ENCODE results near the gene SLC37A2. TPM values are rescaled to one million over a fixed set of nuclear protein-coding genes. Genes with fewer than 3 reads are reported as not detected.
A peak's percentile ranks its signal among the peaks of the same experiment; 100 is the strongest.

The SLC37A2 gene
- total RNA-seq, 1 experiment from 2014 or later, result 13.8 TPM

DNA sequence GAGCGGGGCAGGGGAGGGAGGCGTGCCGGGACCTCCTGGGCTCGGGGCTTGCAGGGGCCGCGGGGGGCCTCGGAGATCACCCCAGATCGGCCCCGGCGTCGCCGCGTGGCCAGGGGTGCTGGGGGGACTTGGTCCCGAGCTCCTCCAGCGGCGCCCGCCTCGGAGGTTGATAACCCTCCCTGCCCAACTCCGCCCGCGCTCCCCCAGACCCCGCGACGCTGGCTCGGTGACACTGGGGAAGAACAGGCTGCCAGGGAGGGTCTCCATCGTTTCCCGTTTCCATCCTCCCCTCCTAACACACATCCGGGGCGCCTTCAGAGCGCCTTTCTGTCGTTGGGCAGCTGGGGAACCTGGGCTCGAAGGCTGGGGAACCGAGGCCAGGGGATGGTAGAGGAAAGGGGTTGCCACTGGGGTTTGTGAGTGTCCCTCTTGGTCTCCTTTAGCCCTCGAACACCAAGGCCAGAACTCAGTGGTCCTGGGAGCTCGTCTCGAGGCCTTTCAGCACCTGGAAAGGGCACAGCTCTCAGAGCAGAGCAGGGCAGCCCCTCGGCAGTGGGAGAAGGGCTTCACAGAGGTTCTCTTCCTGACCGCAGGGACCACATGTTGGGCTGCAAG lies 431 bp downstream of the SLC37A2 start:
- Histone ChIP-seq H3K27me3 (replicated peaks; ENCODE audit: control insufficient read depth, insufficient read depth, low read length) (no peaks in the 10 kb centered on the region), H3K4me3 (ENCODE audit: low read depth, low read length) (peak overlapping the region; percentile 56), H3K36me3 (ENCODE audit: control insufficient read depth, insufficient read depth, low read length) (no peaks in the 10 kb centered on the region), H3K9me3 (peaks cover 3% of the 10 kb centered on the region; the same call in 1 of the 2 replicates), H3K4me1 (peaks cover 9% of the 10 kb centered on the region)
- intact Hi-C loops (cut with micrococcal nuclease; ENCODE audit: unreplicated experiment), result loop anchor here (1.0 to 5.0 kb wide), 4 partner anchors 8 to 101 kb away; partner anchors contain the start of gene TMEM218
- Mint-ChIP-seq H3K9me3 (ENCODE audit: unreplicated experiment) (no peaks in the 10 kb centered on the region), H3K4me1 (ENCODE audit: low read depth, unreplicated experiment) (peaks cover 2% of the 10 kb centered on the region), H3K27ac (ENCODE audit: unreplicated experiment) (no peak overlapping the region), H3K36me3 (ENCODE audit: insufficient read depth, unreplicated experiment) (no peaks in the 10 kb centered on the region), H3K27me3 (ENCODE audit: insufficient read depth, unreplicated experiment) (peaks cover 3% of the 10 kb centered on the region), H3K4me3 (ENCODE audit: unreplicated experiment) (peak overlapping the region; percentile 84)
- no peak for TF ChIP-seq CTCF (IDR thresholded peaks at IDR 0.05; ENCODE audit: insufficient read depth in 1 of 2, low read depth in 1 of 2, low read length in 1 of 2, severe bottlenecking in 1 of 2, unreplicated experiment in 1 of 2)
- BruUV-seq (replicated peaks), result no TSS peak
- POLR2A ChIA-PET, result no interaction called here
- peak in 1 of 2 experiments; percentile 42 for DNase-seq
- CTCF ChIA-PET, result interaction anchor here (0.6 to 1.2 kb wide), 6 partner anchors 9 to 453 kb away, joined by 3 to 4 read pairs (median 3); no protein-coding TSS in a partner anchor

- H3K27me3 Mint-ChIP-seq (ENCODE audit: insufficient read depth, unreplicated experiment), result peaks cover 3% of the 10 kb centered on the region
- TF ChIP-seq CTCF (IDR thresholded peaks at IDR 0.05; ENCODE audit: insufficient read depth in 1 of 2, low read depth in 1 of 2, low read length in 1 of 2, severe bottlenecking in 1 of 2, unreplicated experiment in 1 of 2), result no peak
- POLR2A ChIA-PET, result no interaction called here
- peak overlapping the region; percentile 84 for H3K4me3 Mint-ChIP-seq (ENCODE audit: unreplicated experiment)
- BruUV-seq (replicated peaks), result TSS peak; percentile 37
- intact Hi-C loops (cut with micrococcal nuclease; ENCODE audit: unreplicated experiment), result loop anchor here (5.0 kb wide), 1 partner anchor 102 kb away; no protein-coding TSS in a partner anchor
- Histone ChIP-seq H3K4me1 (peaks cover 6% of the 10 kb centered on the region; the same call in 1 of the 2 replicates), H3K36me3 (ENCODE audit: control insufficient read depth, insufficient read depth, low read length) (no peaks in the 10 kb centered on the region), H3K27me3 (replicated peaks; ENCODE audit: control insufficient read depth, insufficient read depth, low read length) (no peaks in the 10 kb centered on the region), H3K9me3 (peaks cover 2% of the 10 kb centered on the region; the same call in 1 of the 2 replicates), H3K4me3 (ENCODE audit: low read depth, low read length) (peak overlapping the region; percentile 56)
- H3K9me3 Mint-ChIP-seq (ENCODE audit: unreplicated experiment), result no peaks in the 10 kb centered on the region
- DNase-seq, result no peak
- H3K36me3 Mint-ChIP-seq (ENCODE audit: insufficient read depth, unreplicated experiment), result no peaks in the 10 kb centered on the region
- no peak overlapping the region for H3K27ac Mint-ChIP-seq (ENCODE audit: unreplicated experiment)
- CTCF ChIA-PET, result no interaction called here
- H3K4me1 Mint-ChIP-seq (ENCODE audit: low read depth, unreplicated experiment), result no peaks in the 10 kb centered on the region
These were observed 965 bp downstream of the SLC37A2 start for GRCh38 chr11:125064070-125064469.

DNA sequence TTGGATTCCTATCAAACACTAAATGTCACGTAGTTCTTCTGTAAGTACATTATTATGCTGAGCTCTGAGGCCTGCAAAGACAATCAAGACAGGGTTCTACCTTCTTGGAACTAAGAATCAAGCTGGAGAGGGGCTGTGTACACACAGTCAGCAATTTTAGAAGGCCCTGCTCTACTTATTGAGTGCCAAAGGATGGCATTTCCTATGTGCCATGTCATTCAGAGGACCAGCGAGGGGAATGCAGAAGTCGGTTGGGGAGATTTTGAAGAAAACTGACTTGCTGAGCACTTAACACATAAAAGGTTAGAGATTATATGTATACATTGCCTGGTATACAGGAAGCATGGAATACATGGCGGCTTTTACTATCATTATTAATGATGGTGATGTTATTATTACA lies 5.3 kb downstream of the SLC37A2 start:
- no peaks in the 10 kb centered on the region for H3K36me3 ChIP-seq (ENCODE audit: control insufficient read depth, insufficient read depth, low read length)
- Mint-ChIP-seq H3K27me3 (ENCODE audit: insufficient read depth, unreplicated experiment) (peaks cover 3% of the 10 kb centered on the region), H3K4me3 (ENCODE audit: unreplicated experiment) (no peak overlapping the region), H3K9me3 (ENCODE audit: unreplicated experiment) (no peaks in the 10 kb centered on the region), H3K27ac (ENCODE audit: unreplicated experiment) (no peak overlapping the region), H3K36me3 (ENCODE audit: insufficient read depth, unreplicated experiment) (peaks cover 6% of the 10 kb centered on the region), H3K4me1 (ENCODE audit: low read depth, unreplicated experiment) (peaks cover 36% of the 10 kb centered on the region)
- TF ChIP-seq CTCF (IDR thresholded peaks at IDR 0.05; ENCODE audit: insufficient read depth in 1 of 2, low read depth in 1 of 2, low read length in 1 of 2, severe bottlenecking in 1 of 2, unreplicated experiment in 1 of 2), result no peak
- ChIA-PET CTCF (no interaction called here), POLR2A (no interaction called here)
- H3K9me3 ChIP-seq, result no peaks in the 10 kb centered on the region
- no peak overlapping the region for H3K4me3 ChIP-seq (ENCODE audit: low read depth, low read length)
- no TSS peak for BruUV-seq (replicated peaks)
- DNase-seq, result no peak
- H3K4me1 ChIP-seq, result peaks cover 32% of the 10 kb centered on the region
- intact Hi-C loops (cut with micrococcal nuclease; ENCODE audit: unreplicated experiment), result no loop called here
- H3K27me3 ChIP-seq (replicated peaks; ENCODE audit: control insufficient read depth, insufficient read depth, low read length), result no peaks in the 10 kb centered on the region
